ENCODE data around the gene LST1.

- TF ChIP-seq CTCF (conservative IDR thresholded peaks at IDR 0.05; ENCODE audit: low read depth, low read length) (no peak), EZH2 (IDR thresholded peaks at IDR 0.05; ENCODE audit: low read length, unreplicated experiment) (no peak), EZH2phosphoT487 (IDR thresholded peaks at IDR 0.05; ENCODE audit: borderline replicate concordance, low read length) (no peak)
These were observed 3.8 kb upstream of the LST1 start, which contains the start of gene LTB for GRCh38 chr6:31582230-31582643.

Data from PC-3 (cell line).